HepG2 (cell line): Measurements from ENCODE around the gene EPN2. TPM values are rescaled to one million over a fixed set of nuclear protein-coding genes. Genes with fewer than 3 reads are reported as not detected.

Experiments used
- ATAC-seq: fragments of 200-7000 bp; cut with Tn5 transposase; 3 replicates; pipeline ENCODE4 v1.9.1; 2020; ENCODE audit warnings: mild to moderate bottlenecking, moderate library complexity
- BruUV-seq: library from RNA; stranded (reverse); fragments of 400-500 nt; replicated peaks from 2 replicates; lab custom pipeline; 2021; lab: Mats Ljungman, UMichigan
- CTCF ChIA-PET: fragments of 300-600 bp; formaldehyde crosslinking; extraction: SDS; loops from one replicate; lab custom pipeline; 2021; ENCODE audit warnings: low total read pairs, inconsistent platforms, low intra/inter-chr PET ratio; lab: Yijun Ruan, JAX
- POLR2A ChIA-PET: fragments of 350-600 bp; sonication (Branson Sonifier 250); formaldehyde crosslinking; loops from one replicate; lab custom pipeline; 2020; ENCODE audit warnings: antibody characterized with exemption, inconsistent platforms; lab: Yijun Ruan, JAX
- DNase-seq: peaks from one replicate; pipeline ENCODE4 v3.0.0-alpha.2; 2015; ENCODE audit warnings: low spot score
- FAIRE-seq: peaks from 3 replicates; lab custom pipeline; 2011; peaks lifted over from hg19 to GRCh38; lab: Jason Lieb, UNC
- H2AFZ ChIP-seq: one replicate; pipeline ENCODE4 v1.6.1; 2011; ENCODE audit warnings: low read length, inconsistent platforms
- H3K27ac ChIP-seq: fragments of 300-600 bp; 3 replicates; pipeline ENCODE4 v1.8.0; 2011; ENCODE audit warnings: mixed run types, mild to moderate bottlenecking, mixed read lengths, low read length, inconsistent platforms; ENCODE audit not compliant: insufficient read depth; ENCODE audit errors: extremely low read length
- H3K27me3 ChIP-seq, 2 experiments: fragments of 200-600 bp in 1 of 2; 2 replicates in 1 of 2; 3 replicates in 1 of 2; pipeline versions ENCODE4 v1.6.0 to v1.8.0; 2011; ENCODE audit warnings: low read length in 2 of 2, mild to moderate bottlenecking in 2 of 2, moderate library complexity in 2 of 2, inconsistent platforms in 1 of 2; ENCODE audit not compliant: insufficient read depth in 2 of 2, control insufficient read depth in 1 of 2
- H3K36me3 ChIP-seq, 2 experiments: fragments of 200-600 bp in 1 of 2; replicated peaks in 1 of 2; 2 replicates in 1 of 2; 3 replicates in 1 of 2; pipeline versions ENCODE4 v1.5.1 to v1.8.0; 2011; ENCODE audit warnings: low read length in 2 of 2, inconsistent platforms in 1 of 2; ENCODE audit not compliant: insufficient read depth in 2 of 2, control insufficient read depth in 1 of 2
- H3K4me1 ChIP-seq: 2 replicates; pipeline ENCODE4 v1.5.1; 2012; ENCODE audit warnings: low read length, inconsistent platforms; ENCODE audit not compliant: insufficient read depth
- H3K4me2 ChIP-seq: 2 replicates; pipeline ENCODE4 v1.6.0; 2011; ENCODE audit warnings: low read depth, low read length, inconsistent platforms
- H3K4me3 ChIP-seq, 3 experiments: fragments of 200-600 bp in 1 of 3; sonication (generic), shearing (Covaris generic) in 1 of 3; replicated peaks in 1 of 3; 2 replicates each; pipeline ENCODE4 v1.5.1; 2011 to 2016; ENCODE audit warnings: low read length in 3 of 3, inconsistent platforms in 2 of 3, low read depth in 2 of 3, mild to moderate bottlenecking in 2 of 3, control low read depth in 1 of 3, mixed read lengths in 1 of 3; ENCODE audit not compliant: insufficient read depth in 1 of 3
- H3K79me2 ChIP-seq: one replicate; pipeline ENCODE4 v1.6.1; 2011; ENCODE audit warnings: low read length, inconsistent platforms; ENCODE audit not compliant: insufficient read depth
- H3K9ac ChIP-seq: 2 replicates; pipeline ENCODE4 v1.6.0; 2011; ENCODE audit warnings: mild to moderate bottlenecking, low read depth, low read length, inconsistent platforms; ENCODE audit not compliant: insufficient read depth
- H3K9me3 ChIP-seq: 2 replicates; pipeline ENCODE4 v1.5.1; 2012; ENCODE audit warnings: mild to moderate bottlenecking, low read length
- H4K20me1 ChIP-seq: 2 replicates; pipeline ENCODE4 v1.6.0; 2011; ENCODE audit warnings: inconsistent platforms, mild to moderate bottlenecking, low read length, moderate library complexity; ENCODE audit not compliant: insufficient read depth
- LBX2 ChIP-seq: sonication (generic); formaldehyde crosslinking; IDR thresholded peaks from 2 replicates; pipeline ENCODE4 v1.5.0; 2020; ENCODE audit warnings: missing genetic modification reagents, mild to moderate bottlenecking, borderline replicate concordance
- NFE2L1 ChIP-seq: sonication (generic); formaldehyde crosslinking; IDR thresholded peaks from 2 replicates; pipeline ENCODE4 v1.4.0; 2020; ENCODE audit warnings: missing genetic modification reagents, mild to moderate bottlenecking, borderline replicate concordance
- PCBP2 ChIP-seq: fragments of 200-400 bp; formaldehyde crosslinking; optimal IDR thresholded peaks from 2 replicates; pipeline ENCODE3; 2018; ENCODE audit warnings: low read length, low read depth; ENCODE audit not compliant: poor library complexity, severe bottlenecking
- POGZ ChIP-seq: sonication (generic); formaldehyde crosslinking; IDR thresholded peaks from 2 replicates; pipeline ENCODE4 v1.4.0; 2020; ENCODE audit warnings: mild to moderate bottlenecking, missing genetic modification reagents
- SP2 ChIP-seq: sonication (generic); formaldehyde crosslinking; IDR thresholded peaks from 2 replicates; pipeline ENCODE4 v1.5.1; 2020; ENCODE audit warnings: mild to moderate bottlenecking, missing genetic modification reagents
- ZBTB10 ChIP-seq: sonication (generic); formaldehyde crosslinking; IDR thresholded peaks from 2 replicates; pipeline ENCODE4 v1.4.0; 2020; ENCODE audit warnings: missing genetic modification reagents, borderline replicate concordance
- ZNF720 ChIP-seq: sonication (generic); formaldehyde crosslinking; IDR thresholded peaks from 2 replicates; pipeline ENCODE4 v1.4.0; 2020; ENCODE audit warnings: missing genetic modification reagents
- WGBS: methylation state at CpG from one replicate; pipeline ENCODE4 v1.1.6; 2017; ENCODE audit warnings: low lambda C conversion rate; 5-methylcytosine and 5-hydroxymethylcytosine counted together
- in situ Hi-C: cut with HindIII; loops from 2 replicates; pipeline ENCODE4 v1.10.0; 2017; ENCODE audit warnings: low pct_unique_long_range_greater_than_20kb; ENCODE audit not compliant: extremely low pct_ligation_motif_present
- intact Hi-C: fragments of 100-400 bp; cut with micrococcal nuclease; formaldehyde crosslinking; loops from one replicate; pipeline ENCODE4 v1.10.0; 2022; ENCODE audit not compliant: unreplicated experiment
- polyA plus RNA-seq, 8 experiments: library from polyadenylated mRNA; depleted of rRNA in 3 of 8; stranded (reverse) in 7 of 8; unstranded in 1 of 8; fragments of >200 nt; fragmentation: Illumina TruSeq in 4 of 8; extraction: Trizol in 4 of 8; gene quantifications; 2 replicates each; pipeline versions ENCODE4 v1.2.1 to v1.2.3, GENCODE V29; 2011 to 2016; ENCODE audit warnings: low read depth in 4 of 8, missing spikeins in 1 of 8, mixed read lengths in 1 of 8; ENCODE audit not compliant: insufficient read depth in 1 of 8
- total RNA-seq, 5 experiments: library from RNA; depleted of rRNA; stranded (reverse); fragments of >200 nt; fragmentation: Illumina TruSeq; extraction: Trizol; gene quantifications; 2 replicates each; pipeline ENCODE4 v1.2.3, GENCODE V29; 2016; ENCODE audit warnings: low read depth in 1 of 5
- TF ChIP-seq, protein P1 (sequence below): sonication (generic); formaldehyde crosslinking; IDR thresholded peaks from 2 replicates; pipeline ENCODE4 v1.4.0; 2020; ENCODE audit warnings: missing genetic modification reagents; ENCODE audit errors: not compliant biosample characterization

Gene EPN2
- total and polyA plus RNA-seq, 2 of the 13 experiments (the other 11 are each of a cell fraction or from before 2014, with no cell fraction given): 7.8 to 19.2 TPM

DNA sequence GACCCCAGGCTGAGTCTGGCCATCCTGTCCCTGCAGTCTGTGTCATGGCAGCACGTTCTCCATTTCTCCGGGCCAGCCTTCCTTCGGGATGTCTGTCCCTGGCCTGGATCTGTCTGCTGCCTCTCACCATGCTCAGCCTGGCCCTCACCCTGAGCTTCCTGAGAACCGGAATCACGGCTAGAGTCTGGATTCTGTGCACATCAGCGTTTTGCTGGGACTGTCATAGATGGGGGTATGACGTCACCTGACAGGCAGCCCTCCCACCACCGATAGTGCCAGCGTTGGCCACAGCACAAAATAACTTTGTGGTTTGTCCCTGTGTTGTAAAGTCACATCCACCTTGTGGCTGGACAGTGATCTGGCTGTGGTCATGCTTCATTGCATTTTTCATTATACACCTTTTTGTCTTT, 66.2 kb downstream of the EPN2 start:
- peaks cover 36% of the 10 kb centered on the region for H3K4me1 ChIP-seq
- H3K9me3 ChIP-seq: no peaks in the 10 kb centered on the region
- BruUV-seq: no TSS peak
- no peaks in the 10 kb centered on the region for H3K79me2 ChIP-seq
- H3K36me3 ChIP-seq: no peaks in the 10 kb centered on the region
- in situ Hi-C loops: no loop called here
- no peak overlapping the region for H3K4me3 ChIP-seq
- H3K27ac ChIP-seq: no peak overlapping the region
- no peak overlapping the region for H2AFZ ChIP-seq
- no peak for TF ChIP-seq SP2 (CRISPR knock-in tag)
- no peak for TF ChIP-seq PCBP2
- no peak for TF ChIP-seq POGZ (CRISPR knock-in tag)
- TF ChIP-seq, protein P1, sequence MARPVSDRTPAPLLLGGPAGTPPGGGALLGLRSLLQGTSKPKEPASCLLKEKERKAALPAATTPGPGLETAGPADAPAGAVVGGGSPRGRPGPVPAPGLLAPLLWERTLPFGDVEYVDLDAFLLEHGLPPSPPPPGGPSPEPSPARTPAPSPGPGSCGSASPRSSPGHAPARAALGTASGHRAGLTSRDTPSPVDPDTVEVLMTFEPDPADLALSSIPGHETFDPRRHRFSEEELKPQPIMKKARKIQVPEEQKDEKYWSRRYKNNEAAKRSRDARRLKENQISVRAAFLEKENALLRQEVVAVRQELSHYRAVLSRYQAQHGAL (CRISPR knock-in tag): no peak
- TF ChIP-seq ZBTB10: no peak
- no peak for TF ChIP-seq LBX2 (CRISPR knock-in tag)
- TF ChIP-seq ZNF720: no peak
- no peak for TF ChIP-seq NFE2L1 (CRISPR knock-in tag)
- H3K27me3 ChIP-seq: no peaks in the 10 kb centered on the region
- FAIRE-seq: no peak
- no peak for ATAC-seq
- ChIA-PET POLR2A (interaction anchor here (0.6 kb wide), 1 partner anchor 25 kb away, joined by 3 read pairs; no protein-coding TSS in a partner anchor), CTCF (no interaction called here)
- 97% methylated on average over 8 of the region's 9 CpGs for WGBS
- H3K9ac ChIP-seq: no peak overlapping the region
- intact Hi-C loops: no loop called here
- H3K4me2 ChIP-seq: no peak overlapping the region
- 0 out of 2 replicates have a peak, but pooled peaks cover 2% of the 10 kb centered on the region for H4K20me1 ChIP-seq
- no peak for DNase-seq
